Cardiac fibroblast (primary cell): ENCODE data around the gene HSD11B1.
A peak's percentile ranks its signal among the peaks of the same experiment; 100 is the strongest.

ENCODE experiments used
- DNase-seq, 2 donors: peaks; one replicate each; pipeline versions ENCODE4 v3.0.0 to v3.0.0-alpha.2; 2010; ENCODE audit warnings: low read depth in 2 of 2
- H3K4me3 ChIP-seq, 2 donors: replicated peaks in 1 of 2; 1 replicate in 1 of 2; 2 replicates in 1 of 2; pipeline ENCODE4 v1.5.1; 2011; ENCODE audit warnings: low read depth in 2 of 2, low read length in 2 of 2, mild to moderate bottlenecking in 2 of 2, moderate library complexity in 1 of 2
- TF ChIP-seq, protein P1 (sequence below): IDR thresholded peaks from one replicate; pipeline ENCODE4 v1.5.1; 2011; ENCODE audit warnings: low read depth, mild to moderate bottlenecking, low read length, inconsistent platforms

Gene HSD11B1

DNA sequence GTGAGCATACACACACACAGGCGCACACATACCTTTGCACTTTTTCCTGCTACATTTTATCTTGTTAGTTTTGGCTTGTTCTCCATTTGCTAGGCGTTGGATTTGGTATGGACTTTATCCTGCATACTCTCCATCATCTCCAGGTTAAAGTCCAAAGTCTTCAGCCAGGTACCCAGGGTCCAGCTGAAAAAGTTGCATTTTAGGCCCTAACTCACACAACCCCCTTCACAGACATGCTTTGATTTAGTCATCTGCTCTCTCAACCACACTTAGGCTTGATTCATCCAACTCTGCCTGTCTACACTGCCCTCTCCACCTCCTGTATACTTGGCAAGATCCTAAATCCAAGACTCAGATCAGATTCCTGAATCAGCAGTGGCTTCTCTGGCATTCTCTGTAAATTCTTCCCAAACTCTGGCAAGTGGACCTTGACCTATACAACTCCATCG, 41.7 kb upstream of the HSD11B1 start:
- no peak for DNase-seq
- H3K4me3 ChIP-seq, result no peak overlapping the region
- TF ChIP-seq, protein P1, sequence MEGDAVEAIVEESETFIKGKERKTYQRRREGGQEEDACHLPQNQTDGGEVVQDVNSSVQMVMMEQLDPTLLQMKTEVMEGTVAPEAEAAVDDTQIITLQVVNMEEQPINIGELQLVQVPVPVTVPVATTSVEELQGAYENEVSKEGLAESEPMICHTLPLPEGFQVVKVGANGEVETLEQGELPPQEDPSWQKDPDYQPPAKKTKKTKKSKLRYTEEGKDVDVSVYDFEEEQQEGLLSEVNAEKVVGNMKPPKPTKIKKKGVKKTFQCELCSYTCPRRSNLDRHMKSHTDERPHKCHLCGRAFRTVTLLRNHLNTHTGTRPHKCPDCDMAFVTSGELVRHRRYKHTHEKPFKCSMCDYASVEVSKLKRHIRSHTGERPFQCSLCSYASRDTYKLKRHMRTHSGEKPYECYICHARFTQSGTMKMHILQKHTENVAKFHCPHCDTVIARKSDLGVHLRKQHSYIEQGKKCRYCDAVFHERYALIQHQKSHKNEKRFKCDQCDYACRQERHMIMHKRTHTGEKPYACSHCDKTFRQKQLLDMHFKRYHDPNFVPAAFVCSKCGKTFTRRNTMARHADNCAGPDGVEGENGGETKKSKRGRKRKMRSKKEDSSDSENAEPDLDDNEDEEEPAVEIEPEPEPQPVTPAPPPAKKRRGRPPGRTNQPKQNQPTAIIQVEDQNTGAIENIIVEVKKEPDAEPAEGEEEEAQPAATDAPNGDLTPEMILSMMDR, result no peak

DNA sequence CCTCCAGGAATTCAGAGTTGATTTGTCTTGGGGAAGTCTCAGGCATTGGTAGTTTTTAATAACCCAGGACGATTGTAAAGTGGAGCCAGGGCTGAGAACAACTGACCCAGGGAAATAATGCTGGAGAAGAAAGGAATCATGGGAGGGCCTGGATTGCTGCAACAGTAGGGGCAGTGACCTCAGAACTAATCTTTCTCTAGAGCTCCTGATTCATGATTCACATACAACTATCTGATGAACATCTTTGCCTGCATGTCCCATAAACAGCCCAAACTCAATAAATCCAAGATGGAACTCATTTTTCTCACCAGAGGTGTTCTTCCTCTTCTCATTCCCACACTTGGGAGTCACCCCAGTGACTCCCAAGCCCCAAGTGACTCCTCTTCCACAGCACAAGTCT, 37.5 kb upstream of the HSD11B1 start:
- DNase-seq, result no peak
- H3K4me3 ChIP-seq, result no peak overlapping the region
- TF ChIP-seq, protein P1, result no peak

DNA sequence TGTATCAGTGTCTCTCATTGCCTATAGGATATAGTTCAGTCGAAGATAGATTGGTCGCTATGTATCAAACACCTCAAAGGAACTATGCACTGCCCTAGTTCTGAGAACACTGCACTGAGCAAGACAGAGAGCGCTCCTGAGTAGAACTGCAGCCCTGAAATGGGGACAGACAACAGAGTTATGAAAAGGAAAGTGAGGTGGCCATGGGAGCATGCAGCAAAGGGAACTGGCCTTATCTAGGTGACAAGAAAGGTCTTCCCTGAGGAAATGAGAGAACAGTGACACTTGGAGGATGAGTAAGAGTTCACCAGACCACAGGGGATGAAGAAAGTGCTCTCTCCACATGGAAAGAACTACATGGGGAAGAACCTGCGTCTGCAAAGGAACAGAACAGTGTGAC, 36.9 kb upstream of the HSD11B1 start:
- no peak for DNase-seq
- H3K4me3 ChIP-seq, result no peak overlapping the region
- TF ChIP-seq, protein P1, result no peak

DNA sequence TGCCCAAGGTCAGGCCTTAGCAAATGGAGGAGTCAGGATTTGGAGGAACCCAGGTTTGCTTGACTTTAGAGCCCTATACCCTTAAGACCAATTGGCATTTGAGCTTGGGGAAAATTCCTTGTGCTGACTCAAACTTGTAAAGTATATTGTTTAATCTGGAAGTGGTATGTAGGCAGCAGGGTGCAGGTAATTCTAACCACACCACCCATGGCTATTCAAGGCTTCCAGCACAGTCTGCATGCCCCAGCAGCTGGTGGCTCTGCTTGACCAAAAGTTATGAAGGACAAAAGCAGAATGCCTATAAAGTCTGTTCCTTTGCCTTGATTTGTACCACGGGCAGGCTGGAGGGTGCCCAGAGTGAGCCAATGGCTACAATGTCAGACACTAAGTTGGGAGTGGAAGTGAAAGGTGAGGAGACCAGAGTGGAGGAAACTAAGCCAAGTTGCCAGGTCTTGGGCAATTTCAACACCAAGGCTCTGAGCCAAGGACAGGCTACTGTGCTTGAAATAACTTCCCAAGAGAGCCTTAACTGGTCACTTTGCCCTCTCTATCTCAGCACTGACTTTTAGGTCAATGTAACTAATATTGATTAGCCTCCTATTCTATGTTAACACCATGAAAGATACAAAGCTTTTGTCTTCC, 34.1 kb upstream of the HSD11B1 start:
- TF ChIP-seq, protein P1, result no peak
- no peak for DNase-seq
- H3K4me3 ChIP-seq, result no peak overlapping the region

DNA sequence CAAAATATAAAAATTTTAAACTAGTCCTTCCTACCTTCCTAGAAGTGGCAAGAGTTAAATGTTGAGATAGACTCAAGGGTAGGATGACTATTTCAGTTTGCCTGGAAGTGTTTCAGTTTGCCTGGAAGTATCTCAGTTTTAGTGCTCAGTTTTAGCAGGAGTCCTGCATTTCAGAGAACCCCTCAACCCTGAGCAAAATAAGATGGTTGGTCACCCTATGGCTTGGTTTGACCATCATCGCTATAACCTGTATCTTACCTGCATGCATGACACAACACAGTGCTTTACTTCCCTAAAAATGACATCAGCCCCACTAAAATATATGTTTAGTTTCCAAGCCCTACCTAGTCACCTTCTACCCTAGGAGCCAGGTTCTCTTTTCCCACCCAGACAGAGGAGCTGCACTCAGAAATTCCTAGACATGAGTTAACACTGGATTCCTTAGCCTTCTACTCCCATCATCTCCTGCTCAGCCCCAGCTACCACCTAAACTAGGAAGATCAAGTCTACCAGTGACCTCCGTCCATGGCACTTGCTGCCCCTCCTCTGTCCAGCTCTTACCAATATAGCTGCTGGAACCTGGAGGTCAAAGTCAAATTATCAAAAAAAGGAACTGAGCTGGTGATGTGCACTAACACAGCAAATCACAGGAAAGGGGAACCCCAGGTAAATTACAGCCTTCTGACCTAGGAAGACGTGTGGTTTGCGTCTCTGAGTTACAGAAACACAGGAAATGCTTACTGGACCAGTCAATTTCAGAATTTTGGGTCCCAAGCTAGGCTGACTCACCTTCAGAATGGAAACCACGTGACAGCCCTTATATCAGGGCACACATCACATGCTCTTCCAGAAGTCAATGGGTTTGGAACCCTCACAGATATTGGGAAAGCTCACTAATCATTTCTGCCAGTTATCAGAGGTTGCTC, 31.7 kb upstream of the HSD11B1 start:
- DNase-seq, result peak; percentile 51 to 73

DNA sequence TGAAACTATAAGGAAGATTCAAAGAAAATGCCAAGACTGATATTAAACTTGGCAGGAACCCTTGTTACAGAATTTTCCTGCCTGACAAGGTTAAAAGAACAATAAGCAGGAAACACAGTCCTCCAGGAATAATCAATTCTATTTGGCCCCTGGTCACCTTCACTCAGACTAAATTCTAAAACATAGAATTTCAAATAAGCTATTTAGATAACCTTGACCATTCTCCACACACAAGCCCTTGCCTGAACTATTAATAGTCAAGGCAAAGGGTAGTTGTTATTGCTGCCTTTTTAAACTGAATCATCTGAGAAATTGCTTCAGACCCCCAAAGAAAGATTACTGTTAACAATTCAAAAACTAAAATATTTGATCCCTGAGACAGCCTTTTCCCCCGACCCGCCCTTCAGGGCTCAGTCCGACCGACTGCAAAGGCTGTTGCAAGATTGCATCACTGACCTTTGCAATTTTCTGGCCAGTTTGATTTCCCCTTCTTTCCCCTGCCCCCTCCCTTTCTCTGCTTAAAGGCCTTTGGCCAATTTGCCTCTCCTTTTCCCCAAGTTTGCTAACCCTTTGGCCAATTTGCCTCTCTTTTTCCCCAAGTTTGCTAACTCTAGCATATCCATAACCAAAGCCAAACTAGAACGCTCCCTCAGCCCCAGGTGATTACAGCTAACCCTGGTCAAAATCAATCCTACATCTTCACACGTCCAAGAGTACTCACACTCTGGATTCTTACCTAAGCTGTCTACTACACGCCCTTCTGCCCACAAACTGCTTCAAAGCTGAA, 30.8 kb upstream of the HSD11B1 start:
- DNase-seq, result peak; percentile 39 to 52
- H3K4me3 ChIP-seq, result no peak overlapping the region
- TF ChIP-seq, protein P1, result no peak

More for the DNA sequence above, 31.7 kb upstream of the HSD11B1 start:
- TF ChIP-seq, protein P1, result no peak
- no peak overlapping the region for H3K4me3 ChIP-seq
